Breast epithelium (tissue), 3 donors: ENCODE measurements around the gene ST6GALNAC2.

Experiments
- POLR2A ChIP-seq: fragments of 450-650 bp; IDR thresholded peaks from one replicate; pipeline ENCODE4 v1.6.1; 2016; ENCODE audit warnings: antibody characterized with exemption, mild to moderate bottlenecking, moderate library complexity
- POLR2AphosphoS5 ChIP-seq, 3 donors: sonication (generic); formaldehyde crosslinking; IDR thresholded peaks; one replicate each; pipeline ENCODE4 v1.6.1; 2017; ENCODE audit warnings: antibody characterized with exemption in 3 of 3
- TF ChIP-seq, protein P1 (sequence below), 3 donors: fragments of 450-650 bp; IDR thresholded peaks; one replicate each; pipeline ENCODE4 v1.5.1; 2016 to 2017; ENCODE audit warnings: antibody characterized with exemption in 3 of 3, mild to moderate bottlenecking in 3 of 3, moderate library complexity in 3 of 3

DNA sequence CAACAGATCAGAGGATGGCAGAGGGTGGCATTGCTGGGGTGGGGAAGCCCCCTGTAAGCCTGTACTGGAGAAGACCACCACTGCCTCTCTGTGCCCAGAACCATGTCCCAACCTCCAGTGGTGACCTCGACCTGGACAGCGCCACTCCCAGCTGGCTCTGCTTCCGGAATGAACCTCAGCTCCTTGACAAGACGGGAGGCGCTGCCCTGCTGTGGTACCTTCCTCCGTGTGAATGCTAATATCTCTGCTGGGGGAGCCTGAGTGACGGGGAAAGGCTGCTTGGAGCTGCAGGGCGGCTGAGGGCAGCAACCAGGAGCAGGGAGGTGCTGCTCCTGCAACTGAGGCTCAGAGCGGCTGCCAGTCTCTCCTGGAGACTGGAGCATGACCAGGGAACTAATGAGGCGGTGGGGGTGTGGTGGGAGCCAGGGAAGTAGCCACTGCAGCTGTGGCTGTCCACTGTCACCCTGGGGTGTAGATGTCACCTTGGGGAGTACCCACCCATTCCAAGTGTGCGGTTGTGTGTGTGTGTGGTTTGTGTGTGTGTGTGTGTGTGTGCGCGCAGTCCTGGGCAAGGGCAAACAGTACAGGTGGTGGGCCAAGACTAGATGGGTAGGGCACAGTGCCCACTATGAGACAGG lies 39.6 kb downstream of the ST6GALNAC2 start:
- TF ChIP-seq, protein P1, sequence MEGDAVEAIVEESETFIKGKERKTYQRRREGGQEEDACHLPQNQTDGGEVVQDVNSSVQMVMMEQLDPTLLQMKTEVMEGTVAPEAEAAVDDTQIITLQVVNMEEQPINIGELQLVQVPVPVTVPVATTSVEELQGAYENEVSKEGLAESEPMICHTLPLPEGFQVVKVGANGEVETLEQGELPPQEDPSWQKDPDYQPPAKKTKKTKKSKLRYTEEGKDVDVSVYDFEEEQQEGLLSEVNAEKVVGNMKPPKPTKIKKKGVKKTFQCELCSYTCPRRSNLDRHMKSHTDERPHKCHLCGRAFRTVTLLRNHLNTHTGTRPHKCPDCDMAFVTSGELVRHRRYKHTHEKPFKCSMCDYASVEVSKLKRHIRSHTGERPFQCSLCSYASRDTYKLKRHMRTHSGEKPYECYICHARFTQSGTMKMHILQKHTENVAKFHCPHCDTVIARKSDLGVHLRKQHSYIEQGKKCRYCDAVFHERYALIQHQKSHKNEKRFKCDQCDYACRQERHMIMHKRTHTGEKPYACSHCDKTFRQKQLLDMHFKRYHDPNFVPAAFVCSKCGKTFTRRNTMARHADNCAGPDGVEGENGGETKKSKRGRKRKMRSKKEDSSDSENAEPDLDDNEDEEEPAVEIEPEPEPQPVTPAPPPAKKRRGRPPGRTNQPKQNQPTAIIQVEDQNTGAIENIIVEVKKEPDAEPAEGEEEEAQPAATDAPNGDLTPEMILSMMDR (IDR thresholded peaks at IDR 0.05): no peak
- TF ChIP-seq POLR2AphosphoS5 (IDR thresholded peaks at IDR 0.05): no peak
- TF ChIP-seq POLR2A: no peak
